Measurements from ENCODE around the gene PARK7.

Gene PARK7

DNA sequence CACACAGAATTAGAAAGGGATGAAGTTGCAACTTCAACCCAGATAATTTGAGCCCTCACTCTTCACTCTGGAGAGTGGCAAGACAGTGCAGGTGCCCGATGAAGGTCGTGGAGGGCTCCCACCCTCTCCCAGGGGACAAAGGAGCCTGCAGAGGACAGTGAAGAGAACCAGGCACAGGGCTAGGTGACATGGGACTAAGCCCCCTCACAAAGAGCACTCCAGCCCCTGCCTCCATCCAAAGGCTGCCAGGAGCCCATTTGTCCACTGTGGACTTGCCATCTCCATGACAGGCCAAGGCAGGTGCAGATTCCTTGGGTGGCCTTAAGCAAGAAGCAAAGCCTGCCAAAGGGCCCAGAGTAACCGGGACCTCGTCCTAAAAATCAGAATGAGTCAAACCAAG is 49.5 kb downstream of the PARK7 start:
- DNase-seq (ENCODE audit: low spot score): no peak

DNA sequence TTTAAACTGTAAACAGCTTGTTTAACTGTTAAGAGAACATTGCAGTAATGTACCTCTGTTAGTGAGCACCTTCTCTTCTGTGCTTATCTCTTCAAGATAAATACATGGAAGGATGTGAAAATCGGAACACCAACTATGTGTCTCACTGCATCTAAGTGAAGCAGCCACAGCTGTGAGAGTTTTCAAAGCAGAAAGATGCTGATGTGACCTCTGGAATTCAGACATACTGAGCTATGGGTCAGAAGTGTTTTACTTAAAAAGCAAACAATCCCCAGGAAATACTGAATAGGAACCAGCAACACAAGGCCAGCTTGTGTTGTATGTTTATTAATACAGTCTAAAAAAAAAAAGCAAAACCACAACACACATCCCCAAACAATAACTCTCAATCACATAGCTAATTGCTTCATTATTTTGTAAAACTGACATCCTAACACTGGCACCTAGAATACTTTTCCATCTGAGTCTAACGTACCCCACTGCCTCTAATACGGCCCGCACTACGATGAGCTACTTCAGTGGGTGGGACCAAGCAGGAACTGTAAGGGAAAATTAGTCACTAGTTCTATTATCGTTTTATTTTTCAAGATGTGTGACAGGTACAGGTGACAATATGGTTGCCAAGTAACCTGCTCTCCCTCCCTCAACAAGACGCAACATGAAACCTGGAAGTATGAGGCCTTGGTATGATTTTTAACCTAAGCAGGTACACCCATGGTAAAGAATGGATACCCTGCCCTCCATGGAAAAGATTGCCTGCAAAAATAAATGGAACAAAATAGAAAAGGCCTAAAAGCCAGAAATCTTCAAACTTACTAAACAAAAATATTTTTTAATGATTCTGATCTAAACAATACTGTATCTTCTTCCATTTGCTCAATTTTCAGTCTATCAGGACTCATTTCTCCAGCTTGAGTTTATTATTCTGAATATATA is 50.7 kb downstream of the PARK7 start:
- DNase-seq (ENCODE audit: low spot score): no peak

DNA sequence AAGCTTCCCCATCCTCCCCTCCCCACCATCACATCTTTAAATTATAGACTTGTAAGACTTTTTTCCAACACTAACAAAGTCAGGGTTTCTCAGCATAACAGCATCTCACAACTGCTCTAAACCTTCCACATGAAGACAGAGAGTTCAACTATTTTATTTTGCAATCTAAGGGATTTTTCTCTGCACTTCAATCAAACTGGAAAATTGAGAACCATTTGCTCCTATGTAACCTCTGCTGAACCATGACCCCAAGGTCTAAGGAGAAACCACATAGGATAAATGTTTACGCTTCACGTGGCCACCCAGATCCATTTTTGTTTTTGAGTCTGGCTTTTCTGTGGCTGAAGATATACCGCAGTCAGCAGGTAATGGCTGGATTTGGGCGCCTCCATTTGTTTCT is 51.4 kb downstream of the PARK7 start:
- no peak for DNase-seq (ENCODE audit: low spot score)

DNA sequence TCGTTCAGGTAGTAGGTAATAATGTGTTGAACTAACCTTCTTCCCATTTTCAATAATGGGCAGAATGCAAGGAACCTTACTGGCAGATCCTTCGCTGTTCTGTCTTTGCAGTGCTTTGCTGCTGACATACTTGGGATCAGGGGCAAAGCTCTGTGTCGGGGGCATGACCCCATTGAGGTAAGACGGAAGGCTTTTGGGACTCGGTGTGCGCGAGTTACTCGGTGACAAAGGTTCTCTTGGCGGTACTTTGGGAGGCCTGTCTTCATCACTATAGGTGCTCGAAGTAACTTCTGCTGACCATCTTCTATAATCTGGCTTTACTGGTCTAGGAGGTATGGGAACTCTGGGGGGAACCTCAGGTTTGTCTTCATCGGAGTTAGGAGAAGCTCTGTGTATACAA is 51.9 kb downstream of the PARK7 start:
- DNase-seq (ENCODE audit: low spot score): no peak

DNA sequence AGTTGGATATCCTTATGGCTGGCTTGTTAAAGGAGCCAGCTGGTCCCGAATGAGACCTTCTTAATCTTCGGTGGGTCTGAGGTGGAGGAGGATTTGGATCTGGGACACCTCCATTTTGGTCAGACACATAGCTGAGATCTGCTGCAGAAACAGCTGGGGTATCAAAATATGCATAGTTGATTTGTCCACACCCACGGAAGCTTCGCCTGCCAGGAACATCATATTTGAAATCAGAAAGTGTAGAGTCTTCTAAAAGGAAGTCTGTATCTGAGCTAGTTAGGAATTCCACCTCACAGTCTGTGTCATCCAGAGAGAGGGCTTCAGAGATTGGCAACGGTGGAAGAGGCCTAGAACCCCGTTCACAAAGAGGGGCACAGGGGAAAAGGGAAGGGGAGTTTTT is 52.3 kb downstream of the PARK7 start:
- DNase-seq (ENCODE audit: low spot score): no peak

DNA sequence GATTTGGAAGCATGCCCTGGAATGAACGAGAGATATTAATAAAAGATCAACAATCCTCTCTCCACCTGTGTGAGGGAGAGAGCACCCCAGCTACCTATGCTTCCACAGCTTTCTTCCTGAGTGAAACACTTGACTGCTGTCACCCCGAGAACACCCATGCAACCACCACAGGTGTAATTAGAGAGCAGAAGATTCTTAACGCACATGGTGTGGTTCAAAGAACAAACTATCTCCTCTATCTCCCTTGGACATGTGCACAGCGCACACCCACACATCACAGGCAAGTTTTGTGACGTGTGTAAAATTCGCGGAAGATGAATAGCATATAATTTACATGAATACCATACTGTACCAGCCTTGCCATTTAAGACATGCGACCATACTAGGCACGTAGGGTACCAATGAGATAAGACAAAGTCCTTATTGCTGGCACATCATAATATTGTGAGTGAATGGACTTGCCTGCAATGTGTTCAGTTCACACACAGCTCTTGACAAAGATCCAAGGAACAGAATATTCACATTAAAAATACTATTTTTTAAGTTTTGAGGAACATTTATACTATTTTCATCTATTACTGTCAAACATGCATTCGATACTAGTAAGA is 53.0 kb downstream of the PARK7 start:
- DNase-seq (ENCODE audit: low spot score): no peak

DNA sequence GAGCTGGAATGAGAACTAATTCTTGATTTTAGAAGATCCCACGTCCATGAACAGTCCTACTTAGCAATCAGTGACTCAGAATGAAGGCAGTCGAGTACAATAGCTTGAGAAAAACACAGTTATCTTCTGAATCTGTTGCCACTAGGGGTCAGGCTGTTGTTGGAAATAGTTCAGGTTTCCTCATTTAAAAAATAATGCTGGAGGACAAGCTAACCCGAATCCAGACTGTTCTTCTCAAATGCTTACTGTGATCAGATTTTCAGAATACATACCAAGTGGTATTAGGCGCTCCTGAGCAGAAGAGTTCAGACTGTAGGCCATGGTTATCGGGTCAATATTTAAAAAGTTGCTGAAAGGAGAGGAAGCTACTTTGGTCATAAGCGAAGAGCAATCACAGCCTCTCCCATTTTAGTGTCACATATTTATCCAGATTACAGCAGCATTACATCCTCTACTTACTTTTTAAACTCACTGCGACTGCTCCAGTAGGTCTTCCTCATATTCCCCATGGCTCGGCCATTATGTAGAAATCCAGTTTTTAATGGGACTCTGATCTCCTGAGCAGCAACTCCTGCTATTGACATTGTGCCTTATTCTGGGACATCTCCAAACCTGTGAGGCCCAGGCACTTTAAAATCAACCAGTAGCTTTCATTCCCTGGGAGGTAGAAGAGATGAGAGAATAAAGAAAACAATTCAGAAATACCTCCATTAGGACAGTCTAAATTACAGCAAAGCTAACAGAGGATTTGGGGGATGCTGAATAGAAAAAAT is 53.7 kb downstream of the PARK7 start:
- no peak for DNase-seq (ENCODE audit: low spot score)

DNA sequence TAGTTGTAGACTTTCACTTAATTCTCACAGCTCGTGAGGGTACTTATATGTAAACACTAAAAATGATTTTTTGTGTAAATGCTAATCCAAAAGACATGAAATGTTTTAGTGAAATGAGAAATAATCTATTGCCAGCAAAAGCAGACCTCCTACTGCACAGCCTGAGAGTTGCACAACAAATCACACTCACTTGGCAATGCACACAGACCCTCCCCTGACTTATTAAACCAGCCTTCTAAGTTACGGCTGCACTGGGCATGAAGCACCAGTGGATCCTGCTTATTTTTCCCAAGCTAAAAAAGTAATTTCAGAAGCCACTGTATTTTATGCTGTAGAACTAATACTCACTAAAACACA is 54.3 kb downstream of the PARK7 start:
- no peak for DNase-seq (ENCODE audit: low spot score)

DNA sequence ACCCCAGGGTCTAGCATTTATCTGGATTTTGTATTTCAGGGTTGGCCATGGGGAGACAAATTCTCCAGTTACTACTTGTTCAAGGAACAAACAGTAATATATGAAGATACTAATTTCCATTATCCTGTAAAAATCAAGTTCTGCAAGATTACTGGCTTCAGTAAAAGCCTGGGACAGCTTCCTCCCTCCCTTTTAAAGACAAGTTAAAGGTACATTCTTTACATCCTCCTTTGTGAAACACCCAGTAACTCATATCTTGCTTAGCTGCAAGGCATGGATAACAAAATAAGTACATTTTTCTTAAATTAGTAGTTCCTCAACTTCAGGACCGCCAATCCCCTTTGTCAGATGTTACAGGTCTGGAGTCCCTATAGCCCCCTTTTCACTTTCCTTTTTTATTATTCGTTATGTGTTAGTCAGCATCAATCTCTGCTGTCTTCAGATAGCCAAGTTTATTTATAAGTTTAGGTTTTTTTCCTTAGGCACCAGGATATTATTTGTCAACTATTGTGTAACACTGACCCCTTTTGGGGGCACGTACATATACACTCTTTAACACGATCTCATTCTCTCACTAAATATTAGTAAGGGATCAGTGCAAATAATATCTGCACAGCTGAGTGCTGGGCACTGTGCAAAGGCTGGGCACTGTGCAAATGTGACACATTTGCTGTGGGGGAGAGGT is 54.8 kb downstream of the PARK7 start:
- DNase-seq (ENCODE audit: low spot score): no peak

DNA sequence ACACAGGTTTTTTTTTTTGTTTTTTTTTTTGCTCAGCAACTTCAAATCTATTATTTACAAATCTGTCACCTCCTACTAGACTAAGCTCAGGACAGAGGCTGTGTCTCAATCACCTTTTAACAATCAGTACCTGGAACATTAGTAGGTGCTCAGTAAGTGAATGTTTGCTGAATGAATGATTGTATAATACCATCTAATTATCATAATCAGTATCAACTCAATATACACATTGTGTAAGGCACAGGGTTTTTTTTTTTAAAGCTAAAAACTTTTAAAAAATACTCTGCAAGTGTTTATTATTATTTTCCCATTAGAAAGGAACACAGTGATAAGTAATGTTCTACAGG is 55.4 kb downstream of the PARK7 start:
- DNase-seq (ENCODE audit: low spot score): no peak

DNA sequence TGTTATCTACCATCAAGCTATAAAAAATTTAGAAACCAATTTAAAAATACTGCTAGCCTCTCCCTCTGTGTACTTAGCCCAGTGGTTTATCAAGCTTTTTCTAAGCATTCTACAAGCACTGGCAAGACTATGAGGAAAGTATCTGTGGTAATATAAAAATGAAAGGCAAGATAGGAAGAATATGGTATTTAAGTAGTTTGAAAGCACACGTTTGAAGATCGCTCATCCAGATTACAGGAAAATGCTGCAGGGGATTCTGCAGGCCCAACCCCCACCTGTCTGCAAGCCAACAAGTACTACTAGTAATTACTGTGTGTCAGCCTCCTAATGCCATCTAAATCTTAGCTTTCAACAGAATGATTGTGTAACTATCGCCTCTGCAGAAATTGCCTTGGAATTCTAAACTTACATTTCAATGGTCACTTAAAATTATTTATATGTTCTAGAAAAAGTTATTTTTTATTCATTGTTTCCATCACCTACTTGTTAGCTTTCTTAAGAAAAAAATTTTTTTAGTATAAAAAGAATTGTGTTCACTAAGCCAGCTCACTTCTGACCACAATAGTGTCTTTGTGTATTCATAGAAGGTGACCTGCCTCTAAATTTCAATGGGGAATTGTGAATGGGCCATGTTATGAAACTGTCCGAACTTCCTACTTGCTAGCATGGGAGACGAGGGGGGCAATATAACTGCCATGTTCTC is 56.1 kb downstream of the PARK7 start:
- no peak for DNase-seq (ENCODE audit: low spot score)

DNA sequence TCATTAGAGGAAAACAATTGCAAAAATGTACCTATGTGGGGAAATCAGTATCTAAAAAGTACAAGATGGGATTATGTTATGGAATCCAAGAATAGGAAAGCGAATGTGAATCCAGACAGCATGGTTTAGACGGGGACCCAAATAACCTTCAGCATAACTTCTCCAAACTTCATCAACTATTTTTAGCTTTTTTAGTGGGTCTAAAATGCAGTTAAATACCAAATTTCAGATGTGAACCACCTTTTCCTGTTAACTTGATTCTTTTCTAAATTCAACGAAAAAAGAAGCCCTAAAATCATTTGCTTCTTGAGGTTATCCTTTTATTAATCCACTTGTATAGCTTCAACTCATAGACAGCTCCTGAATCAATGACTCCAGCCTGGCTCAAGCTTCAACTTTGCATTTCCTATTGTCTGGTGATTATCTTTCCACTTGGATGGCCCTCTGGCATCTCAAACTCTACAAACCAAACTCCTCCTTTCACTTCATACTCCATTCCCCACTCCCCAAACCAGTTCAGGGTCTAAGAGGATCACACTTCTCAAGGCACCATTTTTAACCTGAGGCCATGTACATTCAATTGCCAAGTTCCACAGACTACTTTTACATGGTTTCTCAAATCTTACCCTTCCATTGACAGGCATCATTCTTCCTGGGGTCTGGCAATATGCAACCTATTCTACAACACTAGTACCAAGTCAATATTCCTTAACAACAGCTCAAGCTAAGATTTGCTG is 57.1 kb downstream of the PARK7 start:
- DNase-seq (ENCODE audit: low spot score): no peak

DNA sequence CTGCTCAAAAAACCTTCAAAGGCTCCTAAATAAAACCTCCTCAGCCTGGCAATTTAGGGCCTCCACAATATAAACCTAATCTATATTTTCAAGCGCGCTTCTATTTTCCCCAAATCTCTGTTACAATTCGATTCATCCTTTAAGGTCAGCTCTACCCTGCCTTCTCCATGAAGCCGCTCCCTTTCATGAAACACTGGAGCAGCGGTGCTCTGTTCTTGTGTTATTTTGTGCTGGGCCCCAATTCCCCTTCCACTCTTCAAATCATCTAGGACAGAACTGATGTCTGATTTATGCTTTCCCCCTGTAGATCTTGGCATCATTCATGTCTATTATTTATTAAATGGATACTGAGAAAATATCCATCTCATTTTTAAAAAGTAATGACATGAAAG is 57.7 kb downstream of the PARK7 start:
- no peak for DNase-seq (ENCODE audit: low spot score)

DNA sequence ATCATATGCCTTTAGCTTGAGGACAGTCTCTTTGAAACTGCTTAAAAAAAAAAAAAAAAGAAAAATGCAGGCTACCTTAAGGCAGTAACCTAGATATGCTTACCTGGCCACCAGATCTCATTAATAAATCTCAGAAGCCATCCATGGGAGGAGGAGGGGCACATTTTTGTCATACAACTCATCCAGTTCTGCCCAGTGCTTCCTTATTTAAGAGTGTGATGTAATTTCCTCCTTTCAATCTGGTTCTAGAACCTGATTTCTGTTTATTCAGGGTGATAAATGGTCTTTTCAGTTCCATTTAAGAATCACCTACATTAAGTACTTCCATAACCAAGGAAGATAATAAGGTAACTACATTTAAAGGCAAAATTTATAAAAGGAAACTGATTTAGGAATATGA is 58.5 kb downstream of the PARK7 start:
- DNase-seq (ENCODE audit: low spot score): no peak

DNA sequence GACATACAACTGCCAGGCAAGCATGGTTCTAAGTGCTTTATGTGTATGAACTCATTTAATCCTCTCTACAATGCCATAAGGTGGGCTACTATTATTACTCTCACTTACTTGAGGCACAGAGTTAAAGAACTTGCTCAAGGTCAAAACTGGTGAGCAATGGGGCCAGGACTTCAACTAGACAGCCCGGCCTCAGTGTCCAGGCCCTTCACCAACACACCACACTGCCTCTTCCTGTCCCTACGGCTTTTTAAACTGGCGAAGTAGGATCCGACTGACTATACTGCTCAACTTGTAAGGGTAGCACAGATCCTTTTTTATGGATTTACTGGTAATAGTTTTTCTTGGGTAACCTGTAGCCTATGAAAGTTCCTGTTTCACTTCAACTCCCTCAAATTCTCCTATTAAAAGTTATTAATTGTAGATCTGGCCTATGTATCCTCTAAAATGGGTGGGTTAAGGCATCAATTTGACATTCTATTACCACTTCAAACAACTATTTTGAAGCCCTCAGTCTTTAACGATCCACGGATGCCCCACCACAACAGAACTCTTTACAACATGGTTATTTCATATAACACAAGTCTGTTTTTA is 60.3 kb downstream of the PARK7 start:
- no peak for DNase-seq (ENCODE audit: low spot score)

DNA sequence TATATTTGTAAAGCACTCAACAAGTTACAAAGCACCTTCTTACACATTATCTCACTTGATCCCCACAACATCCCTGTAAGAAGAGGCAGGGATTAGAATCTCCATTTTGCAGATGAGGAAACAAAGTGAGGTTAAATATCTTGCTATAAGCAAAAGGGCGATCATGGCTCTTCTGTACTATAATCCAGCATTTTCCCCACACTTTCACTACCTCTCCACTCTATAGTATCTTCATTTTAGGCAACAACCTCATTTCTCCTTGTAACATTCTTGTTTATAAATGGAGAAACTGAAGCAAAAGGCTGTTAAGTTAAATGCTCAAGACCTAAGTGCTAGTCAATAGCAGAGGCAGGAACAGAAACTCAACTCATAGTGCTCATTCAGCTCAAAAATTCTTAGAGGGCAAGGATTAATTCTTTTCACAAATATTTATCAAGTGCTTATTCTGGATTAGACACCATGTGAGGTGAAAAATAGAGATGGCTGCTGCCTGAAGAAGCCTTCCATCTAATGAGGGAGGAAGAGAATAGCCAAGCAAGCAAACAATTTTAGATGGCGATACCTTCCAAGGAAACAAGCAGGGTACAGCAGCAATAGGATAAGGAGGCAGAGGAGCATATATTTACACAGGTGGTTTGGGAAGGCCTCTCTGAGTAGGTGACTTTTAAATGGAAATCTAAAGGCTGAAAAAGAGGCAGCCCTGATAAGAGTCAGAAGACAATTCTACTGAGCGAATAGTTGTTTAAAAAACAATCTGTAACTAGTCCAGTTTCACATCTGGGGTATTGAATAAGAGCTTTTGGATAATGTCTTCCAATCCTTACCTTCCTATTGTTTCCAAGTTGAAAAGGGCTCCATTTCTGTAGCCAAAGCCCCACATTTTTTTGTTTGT is 61.1 kb downstream of the PARK7 start:
- no peak for DNase-seq (ENCODE audit: low spot score)

DNA sequence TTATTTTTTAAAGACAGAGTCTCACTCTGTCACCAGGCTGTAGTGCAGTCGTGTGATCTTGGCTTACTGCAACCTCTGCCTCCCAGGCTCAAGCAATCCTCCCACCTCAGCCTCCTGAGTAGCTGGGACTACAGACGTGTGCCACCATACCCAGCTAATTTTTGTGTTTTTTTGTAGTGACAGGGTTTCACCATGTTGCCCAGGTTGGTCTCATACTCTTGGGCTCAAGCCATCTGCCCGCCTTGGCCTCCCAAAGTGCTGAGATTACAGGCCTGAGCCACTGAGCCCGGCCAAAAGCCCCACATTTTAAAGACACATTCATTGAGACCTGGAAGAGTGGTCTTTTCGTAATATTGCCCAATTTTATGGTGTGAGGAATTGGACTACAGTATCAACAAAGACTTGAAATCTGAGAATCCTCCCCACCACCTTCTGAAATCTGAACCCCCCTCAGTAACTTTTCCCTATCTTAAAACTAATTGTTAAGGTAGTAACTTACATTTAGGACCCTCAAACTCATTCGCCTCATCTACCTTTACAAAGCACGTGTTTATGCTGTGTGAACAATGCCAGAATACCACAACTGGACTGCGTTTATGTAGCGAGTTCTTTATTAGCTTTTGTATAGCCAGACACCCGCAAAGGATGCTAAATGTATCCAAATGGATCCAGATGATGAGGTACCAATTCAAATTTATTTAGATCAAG is 61.9 kb downstream of the PARK7 start:
- DNase-seq (ENCODE audit: low spot score): no peak

DNA sequence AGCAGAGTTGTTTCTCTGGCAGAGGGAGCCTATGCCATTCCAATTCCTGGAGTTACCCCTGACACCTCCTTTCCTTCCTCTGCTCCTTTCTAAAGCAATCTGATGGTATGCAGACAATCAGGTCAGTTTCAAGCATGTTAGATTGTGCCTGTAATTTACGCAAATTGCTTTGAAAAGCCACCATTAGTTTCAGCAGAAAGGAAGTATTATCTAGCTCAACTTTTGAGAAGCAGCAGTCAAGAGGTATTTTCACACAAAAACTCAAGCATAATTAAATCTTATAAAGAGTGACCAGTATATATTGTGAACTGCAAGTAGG is 62.4 kb downstream of the PARK7 start:
- DNase-seq (ENCODE audit: low spot score): no peak

DNA sequence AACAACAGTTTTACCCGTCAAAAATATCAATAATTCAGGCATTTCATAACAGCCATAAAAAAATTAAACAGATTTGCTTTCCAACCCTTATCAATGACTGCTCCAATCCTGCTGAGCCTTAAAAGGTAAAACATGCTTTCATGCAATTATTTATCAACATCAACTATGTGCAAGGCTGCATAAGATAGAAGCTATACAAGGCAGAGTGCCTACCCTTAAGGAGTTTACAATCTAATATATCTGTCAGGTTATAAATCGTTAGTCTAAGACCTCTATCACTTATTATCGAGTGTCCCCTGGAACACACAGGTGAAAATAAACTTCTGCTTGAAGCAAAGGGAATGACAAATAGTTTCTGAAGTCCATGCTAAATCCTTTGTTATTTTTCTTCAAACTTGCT is 62.8 kb downstream of the PARK7 start:
- DNase-seq (ENCODE audit: low spot score): no peak

Data from HuH-7.5 (cell line).